GM13976 (cell line): ENCODE measurements around the gene NARF.
"Not testable (repeated sequence)": the region's sequence is repeated elsewhere in the genome, so short reads cannot be mapped to it uniquely, and the experiment has no call there.

Experiments
- DNase-seq: peaks from one replicate; pipeline ENCODE4 v3.0.0; 2012; ENCODE audit warnings: low spot score
- CTCF ChIP-seq: IDR thresholded peaks from 2 replicates; pipeline ENCODE4 v1.5.1; 2012; ENCODE audit warnings: borderline replicate concordance, mild to moderate bottlenecking; ENCODE audit not compliant: insufficient read depth; ENCODE audit errors: extremely low read depth, missing control alignments, control extremely low read depth
- in situ Hi-C: fragments of 300-500 bp; cut with MboI; formaldehyde crosslinking; loops from one replicate; pipeline ENCODE4 v1.12.0; 2022; ENCODE audit warnings: low sequenced_read_pairs, mixed read lengths, inconsistent platforms; ENCODE audit not compliant: unreplicated experiment

NARF gene

GRCh38 chr17:82452162-82452561 is 6.4 kb upstream of the NARF start:
- no peak for DNase-seq
- in situ Hi-C loops, result no loop called here
- no peak for TF ChIP-seq CTCF

DNA sequence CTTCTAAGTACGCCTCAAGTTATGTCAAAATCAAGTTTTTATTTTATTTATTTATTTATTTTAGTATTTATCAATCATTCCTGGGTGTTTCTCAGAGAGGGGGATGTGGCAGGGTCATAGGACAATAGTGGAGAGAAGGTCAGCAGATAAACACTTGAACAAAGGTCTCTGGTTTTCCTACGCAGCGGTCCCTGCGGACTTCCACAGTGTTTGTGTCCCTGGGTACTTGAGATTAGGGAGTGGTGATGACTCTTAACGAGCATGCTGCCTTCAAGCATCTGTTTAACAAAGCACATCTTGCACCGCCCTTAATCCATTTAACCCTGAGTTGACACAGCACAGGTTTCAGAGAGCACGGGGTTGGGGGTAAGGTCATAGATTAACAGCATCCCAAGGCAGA is 5.4 kb upstream of the NARF start:
- in situ Hi-C loops, DNase-seq: not testable (repeated sequence)

GRCh38 chr17:82453706-82454105 is 4.8 kb upstream of the NARF start:
- in situ Hi-C loops, DNase-seq: not testable (repeated sequence)

- no peak for DNase-seq
- in situ Hi-C loops, result no loop called here
- TF ChIP-seq CTCF, result no peak
These were observed 1.2 kb upstream of the NARF start for GRCh38 chr17:82457073-82457928.

DNA sequence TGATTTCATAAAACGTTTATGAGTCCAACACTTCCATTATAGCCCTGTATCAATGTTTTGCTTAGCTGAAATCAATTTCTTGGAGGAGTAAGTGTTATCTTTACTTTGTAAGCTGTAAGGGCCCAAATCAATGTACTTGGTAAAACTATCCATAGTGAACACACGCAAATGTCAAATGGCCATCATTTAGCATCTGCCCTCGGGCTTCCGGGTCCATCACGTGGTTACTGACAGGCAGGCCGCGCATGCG is 687 bp upstream of the NARF start:
- in situ Hi-C loops, result no loop called here
- no peak for TF ChIP-seq CTCF
- DNase-seq, result peak; percentile 94

DNA sequence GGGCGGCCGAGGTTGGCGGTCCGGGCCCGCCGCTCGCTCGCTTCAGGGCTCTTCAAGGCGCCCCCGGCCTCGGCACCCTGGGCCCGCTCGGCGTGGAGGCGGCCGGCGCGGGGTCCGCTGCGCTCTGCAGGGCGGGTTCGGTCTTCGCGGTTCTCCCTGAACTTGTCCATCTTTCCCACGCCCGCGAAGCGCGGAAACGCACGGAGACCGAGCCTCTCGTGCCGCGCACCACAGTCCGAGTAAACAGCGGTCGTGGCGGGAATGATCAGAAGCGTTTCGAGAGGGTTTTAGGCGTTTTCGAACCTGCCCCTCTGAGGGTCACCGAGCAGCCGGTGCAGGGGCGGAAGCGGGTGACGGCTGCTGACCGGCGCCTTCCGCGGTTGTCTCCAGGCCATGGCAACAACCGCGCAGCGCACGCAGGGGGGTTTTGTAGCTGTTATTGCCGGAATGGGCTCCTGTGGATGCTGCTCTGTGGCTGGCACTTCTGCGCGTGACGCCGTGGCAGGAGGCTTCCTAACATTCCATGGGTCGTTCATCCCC is 414 bp downstream of the NARF start:
- peak; percentile 69 for DNase-seq
- TF ChIP-seq CTCF, result no peak

DNA sequence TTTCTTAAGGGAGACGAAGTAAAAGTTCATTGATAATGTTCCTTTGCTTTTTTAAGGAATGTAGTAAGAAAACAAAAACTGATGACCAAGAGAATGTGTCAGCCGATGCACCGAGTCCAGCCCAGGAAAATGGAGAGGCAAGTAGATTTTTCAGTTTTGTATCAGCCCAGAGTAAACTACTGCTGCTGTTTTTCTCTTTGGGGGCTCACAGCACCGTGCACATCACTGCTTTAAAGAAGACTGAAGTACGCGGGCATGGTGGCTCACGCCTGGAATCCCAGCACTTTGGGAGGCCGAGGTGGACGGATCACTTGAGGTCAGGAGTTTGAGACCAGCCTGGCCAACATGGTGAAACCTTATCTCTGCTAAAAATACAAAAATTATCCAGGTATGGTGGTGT is 1.4 kb downstream of the NARF start:
- in situ Hi-C loops, DNase-seq: not testable (repeated sequence)

More for the DNA sequence above, 414 bp downstream of the NARF start:
- in situ Hi-C loops, result no loop called here

GRCh38 chr17:82461827-82462524 is 3.4 kb downstream of the NARF start:
- DNase-seq, result no peak
- in situ Hi-C loops, result no loop called here
- TF ChIP-seq CTCF, result no peak
